Neuron (in vitro differentiated cells): ENCODE measurements around the gene ZNF688.

Experiments
- H2AFZ ChIP-seq: one replicate; pipeline ENCODE4 v1.6.1; 2013; ENCODE audit warnings: low read depth, mild to moderate bottlenecking, inconsistent platforms, low read length, moderate library complexity
- H3K27me3 ChIP-seq: one replicate; pipeline ENCODE4 v1.6.1; 2013; ENCODE audit warnings: low read length; ENCODE audit not compliant: insufficient read depth
- H3K36me3 ChIP-seq: one replicate; pipeline ENCODE4 v1.6.1; 2013; ENCODE audit warnings: low read length; ENCODE audit not compliant: insufficient read depth
- H3K4me1 ChIP-seq: one replicate; pipeline ENCODE4 v1.6.1; 2013; ENCODE audit warnings: low read length; ENCODE audit not compliant: insufficient read depth
- H3K4me3 ChIP-seq: 2 replicates; pipeline ENCODE4 v1.5.1; 2013; ENCODE audit warnings: mild to moderate bottlenecking, low read length, moderate library complexity
- H3K9me3 ChIP-seq: one replicate; pipeline ENCODE4 v1.6.1; 2013; ENCODE audit warnings: low read length

Gene ZNF688

DNA sequence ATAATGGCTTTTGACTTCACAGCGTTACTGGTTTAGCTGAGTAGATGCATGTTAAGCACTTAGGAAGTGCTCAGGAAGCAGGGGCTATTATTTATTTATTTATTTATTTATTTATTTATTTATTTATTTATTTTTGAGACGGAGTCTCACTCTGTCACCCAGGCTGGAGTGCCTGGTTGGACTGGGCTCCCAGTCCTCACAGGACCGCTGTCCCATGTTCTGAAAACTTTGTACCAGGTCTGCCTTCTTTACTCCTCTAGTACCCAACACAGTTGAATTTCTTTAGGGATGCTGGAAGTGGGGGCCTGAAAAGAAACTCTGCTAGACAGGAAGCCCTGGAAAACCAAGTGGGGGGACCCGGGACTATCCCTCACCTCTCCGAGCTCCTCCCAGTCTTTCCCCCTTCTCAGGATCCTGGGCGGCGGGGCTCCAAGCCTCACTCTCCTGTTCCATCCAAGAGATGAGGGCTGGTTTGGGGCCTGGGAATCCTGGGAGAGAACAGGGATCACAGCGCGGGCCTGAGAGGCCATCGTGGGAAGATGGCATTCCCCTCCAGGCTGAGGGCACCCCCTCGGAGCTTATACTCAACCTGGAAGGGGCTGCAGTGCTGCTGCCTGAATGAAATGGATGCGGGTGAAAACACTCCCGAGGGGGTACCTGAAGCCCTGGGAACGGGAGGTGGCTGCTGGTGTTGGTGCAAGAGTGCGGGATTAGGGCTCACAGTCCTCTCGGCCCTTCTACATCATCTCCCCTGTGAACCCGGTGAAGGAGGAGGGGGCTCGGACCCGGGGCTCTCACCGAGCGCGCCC lies 674 bp downstream of the ZNF688 start:
- no peaks in the 10 kb centered on the region for H3K9me3 ChIP-seq
- H3K4me1 ChIP-seq: peaks cover 18% of the 10 kb centered on the region
- no peaks in the 10 kb centered on the region for H3K36me3 ChIP-seq
- H2AFZ ChIP-seq: peak overlapping the region; percentile 87
- H3K4me3 ChIP-seq: peak overlapping the region; percentile 95
- H3K27me3 ChIP-seq: no peaks in the 10 kb centered on the region

- H3K36me3 ChIP-seq: no peaks in the 10 kb centered on the region
These were observed 1.5 kb downstream of the ZNF688 start for GRCh38 chr16:30569746-30570635.

DNA sequence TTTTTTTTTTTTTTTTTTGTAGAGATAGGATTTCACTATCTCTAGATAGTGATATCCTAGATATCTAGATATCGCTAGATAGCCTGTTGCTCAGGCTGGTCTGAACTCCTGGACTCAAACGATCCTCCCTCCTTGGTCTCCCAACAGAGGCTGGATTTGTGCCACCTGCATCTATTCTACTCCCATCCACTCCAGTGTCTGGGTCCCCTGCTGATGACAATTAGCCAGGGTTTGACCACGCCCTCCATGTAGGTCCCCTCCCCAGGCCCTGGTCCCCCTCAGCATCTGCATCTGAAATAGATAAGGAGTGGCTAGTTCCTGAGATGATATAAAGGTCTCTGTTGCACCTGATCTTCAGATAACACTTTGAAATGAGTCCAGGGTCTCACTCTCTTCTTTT lies 2.2 kb downstream of the ZNF688 start:
- Histone ChIP-seq H3K4me3 (no peak overlapping the region), H3K36me3 (no peaks in the 10 kb centered on the region), H3K9me3 (no peaks in the 10 kb centered on the region), H3K4me1 (peaks cover 18% of the 10 kb centered on the region), H2AFZ (no peak overlapping the region), H3K27me3 (no peaks in the 10 kb centered on the region)

More at GRCh38 chr16:30569746-30570635, 1.5 kb downstream of the ZNF688 start:
- Histone ChIP-seq H3K9me3 (no peaks in the 10 kb centered on the region), H3K4me1 (peaks cover 18% of the 10 kb centered on the region), H3K4me3 (peak overlapping the region; percentile 95), H2AFZ (no peak overlapping the region), H3K27me3 (no peaks in the 10 kb centered on the region)

DNA sequence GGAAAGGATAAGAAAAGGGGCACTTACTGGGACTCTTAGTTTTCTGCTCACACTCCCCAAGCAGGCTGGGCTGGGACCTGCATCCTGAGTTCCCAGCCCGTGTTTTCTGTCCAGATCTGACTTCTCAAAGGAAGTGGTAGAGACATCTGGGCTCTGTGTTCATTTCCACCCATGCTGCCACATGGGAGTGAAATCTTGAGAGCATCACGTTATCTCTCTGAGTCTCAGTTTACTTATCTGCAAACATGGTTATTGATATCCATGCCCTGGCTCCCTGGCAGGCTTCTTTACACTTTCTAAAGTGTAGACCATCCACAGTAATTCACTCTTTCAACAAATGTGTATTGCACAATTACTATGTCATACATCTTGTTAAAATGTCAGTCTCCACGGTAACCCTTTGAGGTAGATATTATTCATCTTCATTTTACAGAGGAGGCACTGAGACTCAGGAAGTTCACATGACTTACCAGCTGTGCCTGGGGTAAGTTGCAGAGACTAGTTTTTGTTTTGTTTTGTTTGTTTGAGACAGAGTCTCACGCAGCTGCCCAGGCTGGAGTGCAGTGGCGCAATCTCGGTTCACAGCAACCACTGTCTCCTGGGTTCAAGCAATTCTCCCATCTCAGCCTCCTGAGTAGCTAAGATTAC lies 3.4 kb downstream of the ZNF688 start:
- Histone ChIP-seq H3K4me1 (peaks cover 18% of the 10 kb centered on the region), H3K4me3 (no peak overlapping the region), H3K36me3 (no peaks in the 10 kb centered on the region), H3K9me3 (no peaks in the 10 kb centered on the region), H2AFZ (no peak overlapping the region), H3K27me3 (no peaks in the 10 kb centered on the region)

GRCh38 chr16:30567160-30567990 lies 4.1 kb downstream of the ZNF688 start:
- Histone ChIP-seq H3K4me3 (no peak overlapping the region), H3K27me3 (no peaks in the 10 kb centered on the region), H3K36me3 (no peaks in the 10 kb centered on the region), H3K4me1 (peaks cover 15% of the 10 kb centered on the region), H3K9me3 (no peaks in the 10 kb centered on the region), H2AFZ (no peak overlapping the region)

- Histone ChIP-seq H3K27me3 (no peaks in the 10 kb centered on the region), H3K36me3 (no peaks in the 10 kb centered on the region), H3K9me3 (no peaks in the 10 kb centered on the region), H2AFZ (no peak overlapping the region), H3K4me1 (peaks cover 13% of the 10 kb centered on the region), H3K4me3 (no peak overlapping the region)
These were observed 5.0 kb downstream of the ZNF688 start for GRCh38 chr16:30566531-30566930.

- Histone ChIP-seq H3K4me1 (peaks cover 10% of the 10 kb centered on the region), H3K4me3 (no peak overlapping the region), H2AFZ (no peak overlapping the region), H3K9me3 (no peaks in the 10 kb centered on the region), H3K36me3 (no peaks in the 10 kb centered on the region), H3K27me3 (no peaks in the 10 kb centered on the region)
These were observed 5.5 kb downstream of the ZNF688 start for GRCh38 chr16:30565984-30566383.

- Histone ChIP-seq H3K36me3 (no peaks in the 10 kb centered on the region), H3K4me1 (peaks cover 6% of the 10 kb centered on the region), H3K27me3 (no peaks in the 10 kb centered on the region), H3K9me3 (no peaks in the 10 kb centered on the region), H3K4me3 (no peak overlapping the region), H2AFZ (no peak overlapping the region)
These were observed 6.0 kb downstream of the ZNF688 start for GRCh38 chr16:30565526-30565925.

- no peak overlapping the region for H2AFZ ChIP-seq
- no peak overlapping the region for H3K4me3 ChIP-seq
- H3K27me3 ChIP-seq: no peaks in the 10 kb centered on the region
- peaks cover 10% of the 10 kb centered on the region for H3K4me1 ChIP-seq
- no peaks in the 10 kb centered on the region for H3K9me3 ChIP-seq
- H3K36me3 ChIP-seq: no peaks in the 10 kb centered on the region
These were observed 9.5 kb downstream of the ZNF688 start for GRCh38 chr16:30562021-30562420.

DNA sequence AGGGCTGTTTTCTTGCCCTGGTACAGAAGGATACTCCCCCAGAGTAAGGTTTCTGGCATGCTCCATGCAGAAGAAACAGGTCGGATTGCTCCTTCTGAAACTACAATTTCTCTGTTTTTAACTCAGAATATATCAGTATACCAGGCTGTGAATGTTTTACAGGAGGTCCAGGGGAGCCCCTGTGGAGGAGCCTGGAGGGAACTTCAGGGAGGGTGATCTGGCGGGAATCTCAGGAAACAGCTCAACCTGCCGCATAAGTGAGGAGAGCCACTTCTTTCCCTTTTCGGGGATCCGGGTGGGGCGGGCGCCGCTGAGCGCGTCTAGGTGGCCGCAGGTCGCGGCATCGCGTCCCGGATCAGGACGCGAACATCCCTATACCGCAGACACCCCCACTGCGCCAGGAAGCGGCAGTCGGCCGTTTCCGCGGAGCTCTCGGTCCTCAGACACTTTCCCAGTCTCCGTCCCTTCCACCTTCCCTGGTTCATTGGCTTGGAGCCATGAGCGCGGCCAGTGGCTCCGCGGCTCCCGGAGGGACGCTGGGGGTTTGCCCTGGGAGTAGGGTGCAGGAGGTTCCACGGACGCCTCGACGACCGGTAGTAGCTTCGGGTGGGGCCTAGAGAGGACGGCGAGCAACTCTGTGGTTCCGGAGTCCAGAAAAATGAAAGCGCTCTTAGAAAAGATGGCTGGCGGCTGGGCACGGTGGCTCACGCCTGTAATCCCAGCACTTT lies 10.3 kb downstream of the ZNF688 start:
- H3K36me3 ChIP-seq: peaks cover 2% of the 10 kb centered on the region
- H2AFZ ChIP-seq: no peak overlapping the region
- no peak overlapping the region for H3K4me3 ChIP-seq
- H3K27me3 ChIP-seq: no peaks in the 10 kb centered on the region
- peaks cover 12% of the 10 kb centered on the region for H3K4me1 ChIP-seq
- no peaks in the 10 kb centered on the region for H3K9me3 ChIP-seq

DNA sequence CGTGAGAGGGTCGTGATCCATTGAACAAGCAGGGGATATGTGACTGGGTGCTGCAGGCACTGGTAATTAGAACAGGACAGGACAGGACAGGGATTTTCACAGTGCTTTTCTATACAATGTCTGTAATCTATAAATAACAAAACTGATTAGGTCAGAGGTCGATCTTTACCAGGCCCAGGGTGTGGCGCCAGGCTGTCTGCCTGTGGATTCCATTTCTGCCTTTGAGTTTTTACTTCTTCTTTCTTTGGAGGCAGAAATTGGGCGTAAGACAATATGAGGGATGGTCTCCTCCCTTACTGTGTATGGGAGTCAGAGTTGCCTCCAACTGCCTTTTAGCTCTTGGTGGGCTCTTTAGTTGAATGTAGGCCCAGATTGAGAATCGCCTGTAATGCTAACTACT lies 11.8 kb downstream of the ZNF688 start:
- H2AFZ ChIP-seq: no peak overlapping the region
- no peaks in the 10 kb centered on the region for H3K27me3 ChIP-seq
- no peak overlapping the region for H3K4me3 ChIP-seq
- peaks cover 12% of the 10 kb centered on the region for H3K4me1 ChIP-seq
- no peaks in the 10 kb centered on the region for H3K9me3 ChIP-seq
- peaks cover 16% of the 10 kb centered on the region for H3K36me3 ChIP-seq
